ENCODE results near the gene ABCC5. TPM values are rescaled to one million over a fixed set of nuclear protein-coding genes. Genes with fewer than 3 reads are reported as not detected.

Gene ABCC5
- total RNA-seq (10 to 100 TPM; 18.9 to 49.6 TPM), polyA plus RNA-seq (10 to 100 TPM; 13.0 to 33.8 TPM)
- long read RNA-seq, donor 1, transcript ABCC5-209 (7 exons, 2,000 nt): minor isoform, 8 of 49 reads
- long read RNA-seq, donor 1, transcript ABCC5-203 (7 exons, 1,923 nt): major isoform, 14 of 49 reads
- long read RNA-seq, donor 1, partial matches to known transcripts: 19 of 49 reads
- long read RNA-seq, donor 1, other reads (novel, unspliced or antisense): 7 of 49 reads
- long read RNA-seq, donor 2, full-length matches to known transcripts: 5 of 17 reads
- long read RNA-seq, donor 2, partial matches to known transcripts: 7 of 17 reads
- long read RNA-seq, donor 2, other reads (novel, unspliced or antisense): 5 of 17 reads

GRCh38 chr3:184017672-184018423 lies at the start of gene ABCC5:
TSS of gene ABCC5 (minus strand) at chr3:184017884. CDS start at chr3:184014392, 3,492 bp downstream.
- peak within 1 kb of the TSS; percentile 52 to 85 for H3K4me3 ChIP-seq (ENCODE audit: low read length in 2 of 2)
- peak; percentile 99 for ATAC-seq (ENCODE audit: low FRiP score)
- no peaks in the 10 kb centered on the region for H3K4me1 ChIP-seq (ENCODE audit: control insufficient read depth in 1 of 2, insufficient read depth in 2 of 2, low read length in 2 of 2)
- H3K27ac ChIP-seq (ENCODE audit: low read depth in 1 of 2, low read length in 2 of 2): peak within 1 kb of the TSS in 1 of 2 donors; percentile 11
- peak; percentile 95 to 96 for DNase-seq
- WGBS, 2 donors: 0 to 1% methylated on average over 49 to 55 of the region's 55 CpGs
- no peaks in the 10 kb centered on the region for H3K27me3 ChIP-seq (ENCODE audit: control insufficient read depth in 1 of 2, insufficient read depth in 2 of 2, low read length in 1 of 2)
- no peaks in the 10 kb centered on the region for H3K9me3 ChIP-seq (ENCODE audit: control insufficient read depth, low read length)
- intact Hi-C loops (cut with DNase I): loop anchor here (1.0 to 10.0 kb wide), 3 partner anchors 117 to 133 kb away; partner anchors contain the start of genes EIF2B5 (in 1 of the 2) and PARL (in 1 of the 2)
- no peaks in the 10 kb centered on the region for H3K36me3 ChIP-seq (ENCODE audit: control insufficient read depth in 1 of 2, insufficient read depth in 2 of 2, low read length in 1 of 2)

- intact Hi-C loops (cut with DNase I): no loop called here
- DNase-seq: no peak
- Histone ChIP-seq H3K27ac (ENCODE audit: low read depth in 1 of 2, low read length in 2 of 2) (no peak overlapping the region), H3K9me3 (ENCODE audit: control insufficient read depth, low read length) (no peaks in the 10 kb centered on the region), H3K4me1 (ENCODE audit: control insufficient read depth in 1 of 2, insufficient read depth in 2 of 2, low read length in 2 of 2) (no peaks in the 10 kb centered on the region), H3K27me3 (ENCODE audit: control insufficient read depth in 1 of 2, insufficient read depth in 2 of 2, low read length in 1 of 2) (no peaks in the 10 kb centered on the region), H3K4me3 (ENCODE audit: low read length in 2 of 2) (no peak overlapping the region), H3K36me3 (ENCODE audit: control insufficient read depth in 1 of 2, insufficient read depth in 2 of 2, low read length in 1 of 2) (no peaks in the 10 kb centered on the region)
- ATAC-seq (ENCODE audit: low FRiP score): no peak
- 65 to 79% methylated on average over 2 of the region's 2 CpGs for WGBS, 2 donors
Observed at GRCh38 chr3:184066211-184066610, 48.5 kb upstream of the ABCC5 start.

GRCh38 chr3:184062637-184063036 lies 45.0 kb upstream of the ABCC5 start:
- intact Hi-C loops (cut with DNase I): no loop called here
- Histone ChIP-seq H3K27me3 (ENCODE audit: control insufficient read depth in 1 of 2, insufficient read depth in 2 of 2, low read length in 1 of 2) (no peaks in the 10 kb centered on the region), H3K27ac (ENCODE audit: low read depth in 1 of 2, low read length in 2 of 2) (no peak overlapping the region), H3K4me3 (ENCODE audit: low read length in 2 of 2) (no peak overlapping the region), H3K4me1 (ENCODE audit: control insufficient read depth in 1 of 2, insufficient read depth in 2 of 2, low read length in 2 of 2) (no peaks in the 10 kb centered on the region), H3K9me3 (ENCODE audit: control insufficient read depth, low read length) (no peaks in the 10 kb centered on the region), H3K36me3 (ENCODE audit: control insufficient read depth in 1 of 2, insufficient read depth in 2 of 2, low read length in 1 of 2) (no peaks in the 10 kb centered on the region)
- DNase-seq (no peak), ATAC-seq (ENCODE audit: low FRiP score) (no peak)

- intact Hi-C loops (cut with DNase I): no loop called here
- DNase-seq: no peak
- Histone ChIP-seq H3K36me3 (ENCODE audit: control insufficient read depth in 1 of 2, insufficient read depth in 2 of 2, low read length in 1 of 2) (no peaks in the 10 kb centered on the region), H3K4me1 (ENCODE audit: control insufficient read depth in 1 of 2, insufficient read depth in 2 of 2, low read length in 2 of 2) (no peaks in the 10 kb centered on the region), H3K4me3 (ENCODE audit: low read length in 2 of 2) (no peak overlapping the region), H3K27ac (ENCODE audit: low read depth in 1 of 2, low read length in 2 of 2) (no peak overlapping the region), H3K9me3 (ENCODE audit: control insufficient read depth, low read length) (no peaks in the 10 kb centered on the region), H3K27me3 (ENCODE audit: control insufficient read depth in 1 of 2, insufficient read depth in 2 of 2, low read length in 1 of 2) (no peaks in the 10 kb centered on the region)
- no peak for ATAC-seq (ENCODE audit: low FRiP score)
- WGBS, 2 donors: 50 to 59% methylated on average over 7 of the region's 7 CpGs
Observed at GRCh38 chr3:184059424-184059823, 41.7 kb upstream of the ABCC5 start.

GRCh38 chr3:184058029-184058428 lies 40.3 kb upstream of the ABCC5 start:
- H3K9me3 ChIP-seq (ENCODE audit: control insufficient read depth, low read length): no peaks in the 10 kb centered on the region
- no peaks in the 10 kb centered on the region for H3K27me3 ChIP-seq (ENCODE audit: control insufficient read depth in 1 of 2, insufficient read depth in 2 of 2, low read length in 1 of 2)
- no peak for ATAC-seq (ENCODE audit: low FRiP score)
- H3K4me3 ChIP-seq (ENCODE audit: low read length in 2 of 2): no peak overlapping the region
- 54 to 58% methylated on average over 9 of the region's 9 CpGs for WGBS, 2 donors
- DNase-seq: no peak
- intact Hi-C loops (cut with DNase I): no loop called here
- no peaks in the 10 kb centered on the region for H3K36me3 ChIP-seq (ENCODE audit: control insufficient read depth in 1 of 2, insufficient read depth in 2 of 2, low read length in 1 of 2)
- no peak overlapping the region for H3K27ac ChIP-seq (ENCODE audit: low read depth in 1 of 2, low read length in 2 of 2)
- no peaks in the 10 kb centered on the region for H3K4me1 ChIP-seq (ENCODE audit: control insufficient read depth in 1 of 2, insufficient read depth in 2 of 2, low read length in 2 of 2)

GRCh38 chr3:184052767-184053166 lies 35.1 kb upstream of the ABCC5 start, which contains the start of gene HTR3C:
TSS of gene HTR3C (plus strand) at chr3:184053047. CDS start at chr3:184053081, 34 bp downstream.
- Histone ChIP-seq H3K4me3 (ENCODE audit: low read length in 2 of 2) (no peak within 1 kb of the TSS), H3K4me1 (ENCODE audit: control insufficient read depth in 1 of 2, insufficient read depth in 2 of 2, low read length in 2 of 2) (no peaks in the 10 kb centered on the region), H3K27ac (ENCODE audit: low read depth in 1 of 2, low read length in 2 of 2) (no peak within 1 kb of the TSS), H3K9me3 (ENCODE audit: control insufficient read depth, low read length) (no peaks in the 10 kb centered on the region), H3K36me3 (ENCODE audit: control insufficient read depth in 1 of 2, insufficient read depth in 2 of 2, low read length in 1 of 2) (no peaks in the 10 kb centered on the region), H3K27me3 (ENCODE audit: control insufficient read depth in 1 of 2, insufficient read depth in 2 of 2, low read length in 1 of 2) (no peaks in the 10 kb centered on the region)
- intact Hi-C loops (cut with DNase I): no loop called here
- WGBS, 2 donors: 65 to 66% methylated on average over 4 of the region's 4 CpGs
- DNase-seq: no peak
- no peak for ATAC-seq (ENCODE audit: low FRiP score)

GRCh38 chr3:184050217-184050847 lies 32.6 kb upstream of the ABCC5 start:
- DNase-seq (no peak), ATAC-seq (ENCODE audit: low FRiP score) (no peak)
- no peaks in the 10 kb centered on the region for H3K27me3 ChIP-seq (ENCODE audit: control insufficient read depth in 1 of 2, insufficient read depth in 2 of 2, low read length in 1 of 2)
- no peaks in the 10 kb centered on the region for H3K36me3 ChIP-seq (ENCODE audit: control insufficient read depth in 1 of 2, insufficient read depth in 2 of 2, low read length in 1 of 2)
- no peaks in the 10 kb centered on the region for H3K4me1 ChIP-seq (ENCODE audit: control insufficient read depth in 1 of 2, insufficient read depth in 2 of 2, low read length in 2 of 2)
- H3K4me3 ChIP-seq (ENCODE audit: low read length in 2 of 2): no peak overlapping the region
- H3K9me3 ChIP-seq (ENCODE audit: control insufficient read depth, low read length): no peaks in the 10 kb centered on the region
- WGBS, 2 donors: 86 to 89% methylated on average over 7 of the region's 7 CpGs
- intact Hi-C loops (cut with DNase I): no loop called here
- H3K27ac ChIP-seq (ENCODE audit: low read depth in 1 of 2, low read length in 2 of 2): no peak overlapping the region

- intact Hi-C loops (cut with DNase I): no loop called here
- no peak for DNase-seq
Observed at GRCh38 chr3:184045995-184046394, 28.3 kb upstream of the ABCC5 start.

More at GRCh38 chr3:184045995-184046394, 28.3 kb upstream of the ABCC5 start:
- no peaks in the 10 kb centered on the region for H3K36me3 ChIP-seq (ENCODE audit: control insufficient read depth in 1 of 2, insufficient read depth in 2 of 2, low read length in 1 of 2)
- ATAC-seq (ENCODE audit: low FRiP score): no peak
- no peak overlapping the region for H3K4me3 ChIP-seq (ENCODE audit: low read length in 2 of 2)
- H3K27me3 ChIP-seq (ENCODE audit: control insufficient read depth in 1 of 2, insufficient read depth in 2 of 2, low read length in 1 of 2): no peaks in the 10 kb centered on the region
- no peaks in the 10 kb centered on the region for H3K4me1 ChIP-seq (ENCODE audit: control insufficient read depth in 1 of 2, insufficient read depth in 2 of 2, low read length in 2 of 2)
- H3K9me3 ChIP-seq (ENCODE audit: control insufficient read depth, low read length): no peaks in the 10 kb centered on the region
- no peak overlapping the region for H3K27ac ChIP-seq (ENCODE audit: low read depth in 1 of 2, low read length in 2 of 2)
- WGBS, 2 donors: 89 to 95% methylated on average over 5 of the region's 5 CpGs
